ENCODE data around the gene EXOC6B. TPM values are rescaled to one million over a fixed set of nuclear protein-coding genes. Genes with fewer than 3 reads are reported as not detected.

Gene EXOC6B
- total and polyA plus RNA-seq, 8 donors: 2.4 to 19.2 (median 11.3) TPM

DNA sequence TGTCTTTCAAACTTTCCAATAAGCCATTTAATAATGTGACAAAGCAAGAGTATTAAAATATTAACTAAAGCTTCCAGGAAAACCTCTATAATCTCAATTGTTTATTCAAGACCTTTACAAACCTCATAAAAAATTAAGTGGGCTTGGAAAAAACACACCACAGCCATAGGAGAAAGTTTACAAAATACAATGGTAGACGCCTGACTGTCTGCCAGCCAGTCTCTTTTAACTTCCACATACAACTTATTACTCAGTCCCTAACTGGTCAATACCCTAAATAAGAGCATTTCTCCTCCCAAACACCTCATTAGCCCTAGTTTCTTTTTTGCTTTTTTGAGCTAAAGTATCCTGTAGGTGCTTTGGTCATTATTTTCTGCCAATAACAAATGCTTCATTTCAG is 430.7 kb downstream of the EXOC6B start:
- H3K27me3 ChIP-seq: no peaks in the 10 kb centered on the region
- ATAC-seq (no peak), FAIRE-seq (no peak), DNase-seq (no peak)
- WGBS, 2 donors: 90 to 91% methylated on average over 1 of the region's 1 CpG
- peaks cover 0 to 5% (median 0%) of the 10 kb centered on the region in 3 donors for H3K4me1 ChIP-seq
- H3K36me3 ChIP-seq: no peaks in the 10 kb centered on the region
- H3K9me3 ChIP-seq: no peaks in the 10 kb centered on the region
- no peak overlapping the region for H3K4me3 ChIP-seq
- no peak overlapping the region for H3K27ac ChIP-seq
- TF ChIP-seq, protein P1, sequence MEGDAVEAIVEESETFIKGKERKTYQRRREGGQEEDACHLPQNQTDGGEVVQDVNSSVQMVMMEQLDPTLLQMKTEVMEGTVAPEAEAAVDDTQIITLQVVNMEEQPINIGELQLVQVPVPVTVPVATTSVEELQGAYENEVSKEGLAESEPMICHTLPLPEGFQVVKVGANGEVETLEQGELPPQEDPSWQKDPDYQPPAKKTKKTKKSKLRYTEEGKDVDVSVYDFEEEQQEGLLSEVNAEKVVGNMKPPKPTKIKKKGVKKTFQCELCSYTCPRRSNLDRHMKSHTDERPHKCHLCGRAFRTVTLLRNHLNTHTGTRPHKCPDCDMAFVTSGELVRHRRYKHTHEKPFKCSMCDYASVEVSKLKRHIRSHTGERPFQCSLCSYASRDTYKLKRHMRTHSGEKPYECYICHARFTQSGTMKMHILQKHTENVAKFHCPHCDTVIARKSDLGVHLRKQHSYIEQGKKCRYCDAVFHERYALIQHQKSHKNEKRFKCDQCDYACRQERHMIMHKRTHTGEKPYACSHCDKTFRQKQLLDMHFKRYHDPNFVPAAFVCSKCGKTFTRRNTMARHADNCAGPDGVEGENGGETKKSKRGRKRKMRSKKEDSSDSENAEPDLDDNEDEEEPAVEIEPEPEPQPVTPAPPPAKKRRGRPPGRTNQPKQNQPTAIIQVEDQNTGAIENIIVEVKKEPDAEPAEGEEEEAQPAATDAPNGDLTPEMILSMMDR (IDR thresholded peaks at IDR 0.05): no peak
- intact Hi-C loops (cut with DNase I): no loop called here

DNA sequence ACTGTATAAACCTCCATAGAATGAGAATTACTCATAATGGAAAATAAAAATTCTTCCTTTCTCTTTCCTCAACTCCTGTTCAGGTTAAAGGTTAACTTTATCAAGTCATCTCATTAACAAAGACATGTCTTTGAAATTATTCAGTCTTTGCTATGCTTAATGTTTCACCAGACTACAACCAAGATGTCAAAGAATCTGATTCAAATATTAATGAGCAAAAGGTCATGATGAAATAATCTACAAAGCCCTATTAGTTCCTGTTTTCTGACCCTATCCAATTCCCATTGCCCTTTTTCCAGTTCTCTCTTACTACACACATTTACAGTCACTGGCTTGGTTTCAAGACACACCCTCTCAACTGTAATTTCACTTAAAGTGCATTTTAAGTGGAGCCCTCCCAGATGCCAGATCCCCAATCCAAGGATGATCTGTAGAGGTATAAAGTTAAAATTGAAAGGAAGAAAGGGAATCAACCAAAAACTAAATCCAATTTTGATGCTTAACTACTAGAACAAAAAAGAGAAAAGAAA is 431.2 kb downstream of the EXOC6B start:
- TF ChIP-seq, protein P1 (IDR thresholded peaks at IDR 0.05): no peak
- no peaks in the 10 kb centered on the region for H3K9me3 ChIP-seq
- intact Hi-C loops (cut with DNase I): no loop called here
- peaks cover 0 to 5% (median 0%) of the 10 kb centered on the region in 3 donors for H3K4me1 ChIP-seq
- FAIRE-seq (no peak), ATAC-seq (no peak), DNase-seq (no peak)
- H3K4me3 ChIP-seq: no peak overlapping the region
- H3K27ac ChIP-seq: no peak overlapping the region
- no peaks in the 10 kb centered on the region for H3K36me3 ChIP-seq
- H3K27me3 ChIP-seq: no peaks in the 10 kb centered on the region

DNA sequence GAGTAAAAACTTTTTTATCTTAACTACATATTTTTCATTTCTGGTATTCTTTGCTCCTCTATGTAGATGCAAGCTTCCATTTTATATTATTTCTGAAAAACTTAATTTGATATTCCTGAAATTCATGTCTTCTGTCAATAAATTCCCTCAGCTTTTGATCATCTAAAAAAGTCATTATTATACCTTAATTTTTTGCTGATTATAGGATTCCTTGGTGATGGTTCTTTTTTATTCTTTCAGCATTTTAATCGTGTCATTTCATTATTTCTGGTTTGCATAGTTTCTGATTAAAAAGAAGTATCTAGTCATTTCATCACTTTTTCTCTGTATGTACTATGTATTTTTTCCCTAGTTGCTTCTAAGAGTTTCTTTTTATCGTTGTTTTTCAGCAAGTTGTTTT is 436.4 kb downstream of the EXOC6B start:
- H3K36me3 ChIP-seq: no peaks in the 10 kb centered on the region
- intact Hi-C loops (cut with DNase I): no loop called here
- FAIRE-seq: peak; percentile 5
- ATAC-seq: no peak
- WGBS, 2 donors: 94% methylated on average over 2 of the region's 2 CpGs
- H3K4me3 ChIP-seq: no peak overlapping the region
- no peak overlapping the region for H3K27ac ChIP-seq
- H3K27me3 ChIP-seq: no peaks in the 10 kb centered on the region
- DNase-seq: no peak
- H3K9me3 ChIP-seq: no peaks in the 10 kb centered on the region
- TF ChIP-seq, protein P1 (IDR thresholded peaks at IDR 0.05): no peak
- no peaks in the 10 kb centered on the region for H3K4me1 ChIP-seq

DNA sequence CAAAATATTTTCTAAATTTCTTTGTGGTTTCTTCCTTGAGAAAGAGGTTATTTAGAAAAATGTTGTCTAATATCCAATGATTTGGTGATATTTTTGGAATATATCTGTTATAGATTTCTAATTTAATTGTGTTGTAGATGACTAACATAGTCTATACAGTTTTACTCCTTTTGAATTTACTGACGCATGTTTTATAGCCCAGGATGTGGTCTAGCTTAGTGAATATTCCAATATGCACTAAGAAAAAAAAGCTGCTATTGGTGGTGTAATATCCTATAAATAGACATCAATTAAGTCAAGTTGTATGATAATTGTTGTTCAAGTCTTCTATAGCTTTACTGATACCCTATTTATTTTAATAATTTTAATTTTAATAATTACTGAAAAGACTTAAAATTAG is 437.6 kb downstream of the EXOC6B start:
- FAIRE-seq: no peak
- H3K27ac ChIP-seq: no peak overlapping the region
- no peak for DNase-seq

DNA sequence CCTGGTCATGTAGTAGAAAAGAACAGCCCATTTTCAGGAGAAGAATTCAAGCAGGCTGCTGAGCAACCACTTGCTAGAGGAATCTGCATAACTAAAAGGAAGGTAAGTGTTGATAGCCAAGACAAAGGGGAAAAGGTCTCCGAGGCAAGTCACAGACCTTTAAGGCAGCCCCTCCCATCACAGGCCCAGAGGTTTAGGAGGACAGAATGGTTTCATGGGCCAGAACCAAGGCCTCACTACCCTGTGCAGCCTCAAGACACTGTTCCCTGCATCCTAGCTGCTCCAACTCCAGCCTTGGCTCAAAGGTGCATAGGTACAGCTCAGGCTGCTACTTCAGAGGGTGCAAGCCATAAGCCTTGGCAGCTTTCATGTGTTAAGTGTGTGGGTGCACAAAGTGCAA is 439.5 kb downstream of the EXOC6B start:
- intact Hi-C loops (cut with DNase I): no loop called here
- 85 to 91% methylated on average over 1 of the region's 1 CpG for WGBS, 2 donors

More for the DNA sequence above, 437.6 kb downstream of the EXOC6B start:
- 86 to 97% methylated on average over 1 of the region's 1 CpG for WGBS, 2 donors
- ATAC-seq: no peak
- Histone ChIP-seq H3K4me3 (no peak overlapping the region), H3K36me3 (no peaks in the 10 kb centered on the region), H3K9me3 (no peaks in the 10 kb centered on the region), H3K27me3 (no peaks in the 10 kb centered on the region), H3K4me1 (no peaks in the 10 kb centered on the region)
- intact Hi-C loops (cut with DNase I): no loop called here
- TF ChIP-seq, protein P1 (IDR thresholded peaks at IDR 0.05): no peak

More for the DNA sequence above, 439.5 kb downstream of the EXOC6B start:
- Histone ChIP-seq H3K27ac (no peak overlapping the region), H3K27me3 (no peaks in the 10 kb centered on the region), H3K4me1 (no peaks in the 10 kb centered on the region), H3K36me3 (no peaks in the 10 kb centered on the region), H3K4me3 (no peak overlapping the region), H3K9me3 (no peaks in the 10 kb centered on the region)
- FAIRE-seq (no peak), ATAC-seq (no peak), DNase-seq (no peak)
- TF ChIP-seq, protein P1 (IDR thresholded peaks at IDR 0.05): no peak

Data from pancreas (tissue), 10 donors.